ENCODE results near the gene EFHC1.
"Not testable (repeated sequence)": the region's sequence is repeated elsewhere in the genome, so short reads cannot be mapped to it uniquely, and the experiment has no call there.

EFHC1 gene

DNA sequence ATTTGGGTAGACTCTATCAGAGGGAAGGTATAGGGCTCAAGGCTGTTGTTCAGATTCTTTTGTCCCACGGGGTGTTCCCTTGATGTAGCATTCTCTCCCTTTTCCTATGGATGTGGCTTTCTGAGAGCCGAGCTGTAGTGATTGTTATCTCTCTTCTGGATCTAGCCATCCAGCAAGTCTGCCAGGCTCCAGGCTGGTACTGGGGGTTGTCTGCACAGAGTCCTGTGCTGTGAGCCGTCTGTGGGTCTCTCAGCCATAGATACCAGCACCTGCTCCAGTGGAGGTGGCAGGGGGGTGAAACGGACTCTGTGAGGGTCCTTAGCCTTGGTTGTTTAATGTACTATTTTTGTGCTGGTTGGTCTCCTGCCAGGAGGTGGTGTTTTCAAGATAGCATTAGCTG is 13.2 kb downstream of the EFHC1 start:
- H2BK12ac ChIP-seq (ENCODE audit: low read length); H3K9ac ChIP-seq (ENCODE audit: low read depth, low read length, poor library complexity); H3K27ac ChIP-seq (replicated peaks; ENCODE audit: low read length); H3K27me3 ChIP-seq (ENCODE audit: control insufficient read depth in 3 of 3, insufficient read depth in 3 of 3, low read depth in 1 of 3, low read length in 3 of 3); H2BK5ac ChIP-seq (ENCODE audit: low read length); DNase-seq (ENCODE audit: low spot score); H3K18ac ChIP-seq (ENCODE audit: low read length); H3K79me1 ChIP-seq (ENCODE audit: low read depth, low read length); H4K8ac ChIP-seq (ENCODE audit: low read depth, low read length); H2BK120ac ChIP-seq (ENCODE audit: low read depth, low read length); H2AFZ ChIP-seq (ENCODE audit: low read length); H3K4me3 ChIP-seq (ENCODE audit: low read length in 2 of 2); H4K91ac ChIP-seq (ENCODE audit: low read depth, low read length, poor library complexity); H3K23ac ChIP-seq (ENCODE audit: low read depth, low read length, poor library complexity); H3K4me2 ChIP-seq (ENCODE audit: insufficient read depth, low read length, poor library complexity, severe bottlenecking); H3K9me3 ChIP-seq (replicated peaks in 1 of 2; ENCODE audit: control insufficient read depth in 2 of 2, insufficient read depth in 1 of 2, low read depth in 1 of 2, low read length in 2 of 2); H3K4ac ChIP-seq (ENCODE audit: low read length); H2AK5ac ChIP-seq (ENCODE audit: low read depth, low read length); H3K4me1 ChIP-seq (ENCODE audit: control insufficient read depth in 2 of 2, insufficient read depth in 1 of 2, low read depth in 1 of 2, low read length in 2 of 2); H3K14ac ChIP-seq (ENCODE audit: low read length); H2BK15ac ChIP-seq (ENCODE audit: low read length): not testable (repeated sequence)
- H3K36me3 ChIP-seq (replicated peaks in 1 of 2; ENCODE audit: control insufficient read depth in 2 of 2, insufficient read depth in 2 of 2, low read length in 2 of 2), result peaks cover 0 to 57% of the 10 kb centered on the region in 2 donors
- WGBS, 2 donors (ENCODE audit: extremely low coverage in 2 of 2, insufficient read length in 2 of 2, insufficient replicate concordance in 1 of 2), result no CpG with 5 or more reads among the region's 4 CpGs

DNA sequence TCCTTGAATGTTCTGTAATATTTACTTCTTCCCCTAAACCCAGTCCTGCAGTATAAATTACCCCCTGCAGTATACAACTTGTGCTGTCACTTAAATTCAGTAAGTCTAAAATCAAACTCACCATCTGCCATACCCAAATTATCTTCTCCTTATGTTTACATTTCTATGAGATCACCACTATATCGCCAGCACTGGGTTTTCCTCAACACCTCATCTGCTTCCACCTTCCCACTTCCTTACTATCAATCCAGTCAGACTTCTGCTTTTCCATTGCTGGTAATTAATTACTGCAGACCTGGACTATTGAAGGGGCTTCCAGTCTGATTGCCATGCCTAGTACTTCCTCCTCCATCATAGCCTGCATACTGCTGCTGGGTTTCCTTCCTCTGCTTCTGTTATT is 15.2 kb downstream of the EFHC1 start:
- no peak overlapping the region for H2BK5ac ChIP-seq (ENCODE audit: low read length)
- H3K4ac ChIP-seq (ENCODE audit: low read length), result no peak overlapping the region
- H3K9me3 ChIP-seq (replicated peaks in 1 of 2; ENCODE audit: control insufficient read depth in 2 of 2, insufficient read depth in 1 of 2, low read depth in 1 of 2, low read length in 2 of 2), result no peaks in the 10 kb centered on the region
- no peak overlapping the region for H3K27ac ChIP-seq (replicated peaks; ENCODE audit: low read length)
- no peak overlapping the region for H3K4me2 ChIP-seq (ENCODE audit: insufficient read depth, low read length, poor library complexity, severe bottlenecking)
- H2BK120ac ChIP-seq (ENCODE audit: low read depth, low read length), result no peak overlapping the region
- no peak overlapping the region for H2AK5ac ChIP-seq (ENCODE audit: low read depth, low read length)
- H3K9ac ChIP-seq (ENCODE audit: low read depth, low read length, poor library complexity), result no peak overlapping the region
- no peak overlapping the region for H2BK12ac ChIP-seq (ENCODE audit: low read length)
- no peak overlapping the region for H3K14ac ChIP-seq (ENCODE audit: low read length)
- no peak overlapping the region for H3K4me3 ChIP-seq (ENCODE audit: low read length in 2 of 2)
- no peaks in the 10 kb centered on the region for H3K79me1 ChIP-seq (ENCODE audit: low read depth, low read length)
- peaks cover 0 to 65% of the 10 kb centered on the region in 2 donors for H3K36me3 ChIP-seq (replicated peaks in 1 of 2; ENCODE audit: control insufficient read depth in 2 of 2, insufficient read depth in 2 of 2, low read length in 2 of 2)
- no peak overlapping the region for H4K8ac ChIP-seq (ENCODE audit: low read depth, low read length)
- WGBS, 2 donors (ENCODE audit: extremely low coverage in 2 of 2, insufficient read length in 2 of 2, insufficient replicate concordance in 1 of 2), result no CpG with 5 or more reads among the region's 1 CpG
- no peaks in the 10 kb centered on the region for H3K27me3 ChIP-seq (ENCODE audit: control insufficient read depth in 3 of 3, insufficient read depth in 3 of 3, low read depth in 1 of 3, low read length in 3 of 3)
- H2BK15ac ChIP-seq (ENCODE audit: low read length), result no peak overlapping the region
- DNase-seq (ENCODE audit: low spot score), result no peak
- H2AFZ ChIP-seq (ENCODE audit: low read length), result no peak overlapping the region
- no peak overlapping the region for H4K91ac ChIP-seq (ENCODE audit: low read depth, low read length, poor library complexity)
- H3K18ac ChIP-seq (ENCODE audit: low read length), result no peak overlapping the region
- no peaks in the 10 kb centered on the region for H3K4me1 ChIP-seq (ENCODE audit: control insufficient read depth in 2 of 2, insufficient read depth in 1 of 2, low read depth in 1 of 2, low read length in 2 of 2)
- H3K23ac ChIP-seq (ENCODE audit: low read depth, low read length, poor library complexity), result no peak overlapping the region

DNA sequence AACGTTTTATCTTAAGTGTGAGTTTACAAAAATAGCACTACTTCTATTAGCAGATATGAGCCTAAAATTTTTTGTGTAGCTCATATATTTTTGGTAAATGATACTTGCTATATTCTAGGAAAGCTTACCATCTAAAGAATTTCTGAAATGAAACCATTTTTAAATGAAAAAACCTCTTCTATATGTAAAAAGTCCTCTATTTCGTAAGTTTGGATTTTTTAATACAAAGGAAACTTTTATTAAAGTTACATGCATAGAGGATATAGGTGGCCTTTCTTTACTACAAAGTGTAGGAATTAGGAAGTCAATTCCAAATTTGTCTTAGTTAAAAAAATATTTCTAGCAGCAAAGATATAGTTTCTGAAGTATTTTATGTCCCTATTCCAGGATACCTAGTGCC is 18.8 kb downstream of the EFHC1 start:
- no peak overlapping the region for H3K4me3 ChIP-seq (ENCODE audit: low read length in 2 of 2)
- H3K27me3 ChIP-seq (ENCODE audit: control insufficient read depth in 3 of 3, insufficient read depth in 3 of 3, low read depth in 1 of 3, low read length in 3 of 3), result no peaks in the 10 kb centered on the region
- no peak overlapping the region for H3K4ac ChIP-seq (ENCODE audit: low read length)
- H3K4me2 ChIP-seq (ENCODE audit: insufficient read depth, low read length, poor library complexity, severe bottlenecking), result no peak overlapping the region
- no peak overlapping the region for H4K8ac ChIP-seq (ENCODE audit: low read depth, low read length)
- H2BK12ac ChIP-seq (ENCODE audit: low read length), result no peak overlapping the region
- no peak overlapping the region for H4K91ac ChIP-seq (ENCODE audit: low read depth, low read length, poor library complexity)
- H3K14ac ChIP-seq (ENCODE audit: low read length), result no peak overlapping the region
- no peaks in the 10 kb centered on the region for H3K79me1 ChIP-seq (ENCODE audit: low read depth, low read length)
- H3K18ac ChIP-seq (ENCODE audit: low read length), result no peak overlapping the region
- no peaks in the 10 kb centered on the region for H3K9me3 ChIP-seq (replicated peaks in 1 of 2; ENCODE audit: control insufficient read depth in 2 of 2, insufficient read depth in 1 of 2, low read depth in 1 of 2, low read length in 2 of 2)
- no CpG with 5 or more reads among the region's 2 CpGs for WGBS, 2 donors (ENCODE audit: extremely low coverage in 2 of 2, insufficient read length in 2 of 2, insufficient replicate concordance in 1 of 2)
- H2BK5ac ChIP-seq (ENCODE audit: low read length), result no peak overlapping the region
- H2AK5ac ChIP-seq (ENCODE audit: low read depth, low read length), result no peak overlapping the region
- no peaks in the 10 kb centered on the region for H3K4me1 ChIP-seq (ENCODE audit: control insufficient read depth in 2 of 2, insufficient read depth in 1 of 2, low read depth in 1 of 2, low read length in 2 of 2)
- no peak for DNase-seq (ENCODE audit: low spot score)
- no peak overlapping the region for H3K9ac ChIP-seq (ENCODE audit: low read depth, low read length, poor library complexity)
- H3K27ac ChIP-seq (replicated peaks; ENCODE audit: low read length), result no peak overlapping the region
- no peak overlapping the region for H2BK120ac ChIP-seq (ENCODE audit: low read depth, low read length)
- no peak overlapping the region for H2BK15ac ChIP-seq (ENCODE audit: low read length)
- H3K23ac ChIP-seq (ENCODE audit: low read depth, low read length, poor library complexity), result no peak overlapping the region
- H2AFZ ChIP-seq (ENCODE audit: low read length), result no peak overlapping the region
- peaks cover 0 to 62% of the 10 kb centered on the region in 2 donors for H3K36me3 ChIP-seq (replicated peaks in 1 of 2; ENCODE audit: control insufficient read depth in 2 of 2, insufficient read depth in 2 of 2, low read length in 2 of 2)

DNA sequence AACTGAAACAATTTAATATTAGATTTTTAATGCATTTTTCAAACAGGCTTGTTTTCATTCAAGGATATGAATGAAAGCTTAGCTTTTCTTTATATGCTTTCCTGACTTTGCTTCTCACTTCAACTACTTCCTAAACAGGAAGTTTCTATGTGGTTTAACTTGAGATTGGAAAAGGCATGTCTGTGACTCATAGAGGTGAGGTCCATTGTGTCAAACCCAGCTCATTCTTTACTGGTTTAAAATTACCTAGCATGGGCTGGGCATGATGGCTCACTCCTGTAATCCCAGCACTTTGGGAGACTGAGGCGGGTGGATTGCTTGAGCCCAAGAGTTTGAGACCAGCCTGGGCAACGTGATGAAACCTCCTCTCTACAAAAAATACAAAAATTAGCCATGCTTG is 34.4 kb downstream of the EFHC1 start:
- H3K79me1 ChIP-seq (ENCODE audit: low read depth, low read length), result no peaks in the 10 kb centered on the region
- H2AK5ac ChIP-seq (ENCODE audit: low read depth, low read length), result no peak overlapping the region
- no peak overlapping the region for H2BK15ac ChIP-seq (ENCODE audit: low read length)
- H2AFZ ChIP-seq (ENCODE audit: low read length), result no peak overlapping the region
- H3K36me3 ChIP-seq (replicated peaks in 1 of 2; ENCODE audit: control insufficient read depth in 2 of 2, insufficient read depth in 2 of 2, low read length in 2 of 2), result peaks cover 2 to 23% of the 10 kb centered on the region in 2 donors
- no peak overlapping the region for H3K27ac ChIP-seq (replicated peaks; ENCODE audit: low read length)
- H3K4me1 ChIP-seq (ENCODE audit: control insufficient read depth in 2 of 2, insufficient read depth in 1 of 2, low read depth in 1 of 2, low read length in 2 of 2), result peaks cover 0 to 2% of the 10 kb centered on the region in 2 donors
- H2BK120ac ChIP-seq (ENCODE audit: low read depth, low read length), result no peak overlapping the region
- DNase-seq (ENCODE audit: low spot score), result no peak
- WGBS, 2 donors (ENCODE audit: extremely low coverage in 2 of 2, insufficient read length in 2 of 2, insufficient replicate concordance in 1 of 2), result no CpG with 5 or more reads among the region's 2 CpGs
- H3K9me3 ChIP-seq (replicated peaks in 1 of 2; ENCODE audit: control insufficient read depth in 2 of 2, insufficient read depth in 1 of 2, low read depth in 1 of 2, low read length in 2 of 2), result peaks cover 0 to 9% of the 10 kb centered on the region in 2 donors
- no peak overlapping the region for H3K4me2 ChIP-seq (ENCODE audit: insufficient read depth, low read length, poor library complexity, severe bottlenecking)
- no peak overlapping the region for H3K9ac ChIP-seq (ENCODE audit: low read depth, low read length, poor library complexity)
- no peak overlapping the region for H3K4ac ChIP-seq (ENCODE audit: low read length)
- H3K14ac ChIP-seq (ENCODE audit: low read length), result no peak overlapping the region
- no peak overlapping the region for H2BK5ac ChIP-seq (ENCODE audit: low read length)
- H2BK12ac ChIP-seq (ENCODE audit: low read length), result no peak overlapping the region
- H3K23ac ChIP-seq (ENCODE audit: low read depth, low read length, poor library complexity), result no peak overlapping the region
- H3K27me3 ChIP-seq (ENCODE audit: control insufficient read depth in 3 of 3, insufficient read depth in 3 of 3, low read depth in 1 of 3, low read length in 3 of 3), result no peaks in the 10 kb centered on the region
- no peak overlapping the region for H4K91ac ChIP-seq (ENCODE audit: low read depth, low read length, poor library complexity)
- no peak overlapping the region for H3K4me3 ChIP-seq (ENCODE audit: low read length in 2 of 2)
- H3K18ac ChIP-seq (ENCODE audit: low read length), result no peak overlapping the region
- no peak overlapping the region for H4K8ac ChIP-seq (ENCODE audit: low read depth, low read length)
